HG03139 (cell line): ENCODE data around the gene BCS1L.
A peak's percentile ranks its signal among the peaks of the same experiment; 100 is the strongest.

ENCODE experiments used
- ATAC-seq: cut with Tn5 transposase; IDR thresholded peaks from one replicate; pipeline ENCODE4 v1.9.1; 2021; ENCODE audit not compliant: unreplicated experiment

BCS1L gene

GRCh38 chr2:218659258-218659987 lies at the start of gene BCS1L, which contains the start of gene ZNF142:
Gene BCS1L, plus strand, starts transcription at chr2:218659683. Its CDS starts 1,305 bp downstream, at chr2:218660988.
Gene ZNF142, minus strand, starts transcription at chr2:218659623. Its CDS starts 3,194 bp downstream, at chr2:218656429.
- ATAC-seq = peak; percentile 98

- no peak for ATAC-seq
Observed at GRCh38 chr2:218615868-218616315, 43.6 kb upstream of the BCS1L start.

GRCh38 chr2:218618102-218618860 lies 41.2 kb upstream of the BCS1L start:
- ATAC-seq = no peak

GRCh38 chr2:218621007-218621406 lies 38.5 kb upstream of the BCS1L start:
- no peak for ATAC-seq

- no peak for ATAC-seq
Observed at GRCh38 chr2:218622606-218623365, 36.7 kb upstream of the BCS1L start.

- no peak for ATAC-seq
Observed at GRCh38 chr2:218623366-218623705, 36.1 kb upstream of the BCS1L start.

- ATAC-seq = no peak
Observed at GRCh38 chr2:218626369-218626768, 33.1 kb upstream of the BCS1L start.

GRCh38 chr2:218627939-218628338 lies 31.5 kb upstream of the BCS1L start:
- no peak for ATAC-seq

GRCh38 chr2:218631837-218632236 lies 27.6 kb upstream of the BCS1L start:
- no peak for ATAC-seq

- no peak for ATAC-seq
Observed at GRCh38 chr2:218635719-218636118, 23.8 kb upstream of the BCS1L start.

- no peak for ATAC-seq
Observed at GRCh38 chr2:218638372-218638771, 21.1 kb upstream of the BCS1L start.

- no peak for ATAC-seq
Observed at GRCh38 chr2:218642121-218642656, 17.3 kb upstream of the BCS1L start.

GRCh38 chr2:218642786-218643185 lies 16.7 kb upstream of the BCS1L start:
- no peak for ATAC-seq

GRCh38 chr2:218643751-218644310 lies 15.7 kb upstream of the BCS1L start:
- ATAC-seq = no peak

GRCh38 chr2:218644721-218645120 lies 14.8 kb upstream of the BCS1L start:
- no peak for ATAC-seq

- ATAC-seq = no peak
Observed at GRCh38 chr2:218645126-218645525, 14.4 kb upstream of the BCS1L start.

GRCh38 chr2:218648088-218648786 lies 11.2 kb upstream of the BCS1L start:
- no peak for ATAC-seq

- no peak for ATAC-seq
Observed at GRCh38 chr2:218648787-218649100, 10.7 kb upstream of the BCS1L start.

- no peak for ATAC-seq
Observed at GRCh38 chr2:218655751-218656150, 3.7 kb upstream of the BCS1L start.

- ATAC-seq = peak; percentile 16
Observed at GRCh38 chr2:218658671-218659257, 719 bp upstream of the BCS1L start.
